ENCODE data around the gene KRTAP5-1. TPM values are rescaled to one million over a fixed set of nuclear protein-coding genes. Genes with fewer than 3 reads are reported as not detected.

Gene KRTAP5-1
- total RNA-seq, 2 experiments from 2014 or later: not detected

GRCh38 chr11:1548221-1549070 is 36.6 kb downstream of the KRTAP5-1 start:
- H3K36me3 Mint-ChIP-seq (ENCODE audit: low read depth): no peaks in the 10 kb centered on the region
- POLR2A ChIA-PET: interaction anchor here (1.0 kb wide), 1 partner anchor 26 kb away, joined by 4 read pairs; no protein-coding TSS in a partner anchor
- peaks cover 34% of the 10 kb centered on the region for H3K27me3 Mint-ChIP-seq
- no peaks in the 10 kb centered on the region for H3K9me3 Mint-ChIP-seq
- H3K4me1 Mint-ChIP-seq: peaks cover 3% of the 10 kb centered on the region
- no peak overlapping the region for H3K4me3 Mint-ChIP-seq
- CTCF ChIA-PET: interaction anchor here (2.3 kb wide), 1 partner anchor 27 kb away, joined by 44 read pairs; no protein-coding TSS in a partner anchor
- H3K27ac Mint-ChIP-seq: no peak overlapping the region
- DNase-seq: no peak

GRCh38 chr11:1547467-1548098 is 37.5 kb downstream of the KRTAP5-1 start:
- Mint-ChIP-seq H3K27me3 (peaks cover 34% of the 10 kb centered on the region), H3K9me3 (no peaks in the 10 kb centered on the region), H3K4me3 (no peak overlapping the region), H3K27ac (no peak overlapping the region), H3K4me1 (peaks cover 3% of the 10 kb centered on the region), H3K36me3 (ENCODE audit: low read depth) (no peaks in the 10 kb centered on the region)
- ChIA-PET CTCF (interaction anchor here (1.0 to 2.3 kb wide), 4 partner anchors 13 to 90 kb away, joined by 3 to 44 read pairs (median 4); no protein-coding TSS in a partner anchor), POLR2A (interaction anchor here (1.4 kb wide), 1 partner anchor 28 kb away, joined by 6 read pairs; no protein-coding TSS in a partner anchor)
- no peak for DNase-seq

- Mint-ChIP-seq H3K4me3 (no peak overlapping the region), H3K9me3 (no peaks in the 10 kb centered on the region), H3K27ac (no peak overlapping the region), H3K36me3 (ENCODE audit: low read depth) (no peaks in the 10 kb centered on the region), H3K27me3 (peaks cover 34% of the 10 kb centered on the region), H3K4me1 (peaks cover 3% of the 10 kb centered on the region)
- DNase-seq: peak; percentile 35
- ChIA-PET CTCF (interaction anchor here (0.6 to 2.3 kb wide), 16 partner anchors 9 to 364 kb away, joined by 3 to 44 read pairs (median 4); partner anchors contain the start of gene DUSP8), POLR2A (interaction anchor here (1.4 kb wide), 1 partner anchor 28 kb away, joined by 6 read pairs; no protein-coding TSS in a partner anchor)
These were observed 38.3 kb downstream of the KRTAP5-1 start for GRCh38 chr11:1546536-1547466.

- H3K27ac Mint-ChIP-seq: no peak overlapping the region
- H3K27me3 Mint-ChIP-seq: peaks cover 34% of the 10 kb centered on the region
- no peaks in the 10 kb centered on the region for H3K36me3 Mint-ChIP-seq (ENCODE audit: low read depth)
- H3K4me1 Mint-ChIP-seq: peaks cover 3% of the 10 kb centered on the region
- no peaks in the 10 kb centered on the region for H3K9me3 Mint-ChIP-seq
- H3K4me3 Mint-ChIP-seq: no peak overlapping the region
- no peak for DNase-seq
- ChIA-PET CTCF (interaction anchor here (0.6 to 2.3 kb wide), 8 partner anchors 8 to 365 kb away, joined by 3 to 44 read pairs (median 5); no protein-coding TSS in a partner anchor), POLR2A (interaction anchor here (1.4 kb wide), 1 partner anchor 29 kb away, joined by 6 read pairs; no protein-coding TSS in a partner anchor)
These were observed 39.0 kb downstream of the KRTAP5-1 start for GRCh38 chr11:1546077-1546535.

- H3K36me3 Mint-ChIP-seq (ENCODE audit: low read depth): no peaks in the 10 kb centered on the region
- H3K4me3 Mint-ChIP-seq: no peak overlapping the region
- ChIA-PET POLR2A (no interaction called here), CTCF (interaction anchor here (0.6 kb wide), 1 partner anchor 85 kb away, joined by 5 read pairs; no protein-coding TSS in a partner anchor)
- DNase-seq: no peak
- H3K27me3 Mint-ChIP-seq: peaks cover 34% of the 10 kb centered on the region
- no peaks in the 10 kb centered on the region for H3K9me3 Mint-ChIP-seq
- peaks cover 3% of the 10 kb centered on the region for H3K4me1 Mint-ChIP-seq
- no peak overlapping the region for H3K27ac Mint-ChIP-seq
These were observed 39.7 kb downstream of the KRTAP5-1 start for GRCh38 chr11:1545432-1545831.

GRCh38 chr11:1544536-1544935 is 40.5 kb downstream of the KRTAP5-1 start:
- H3K36me3 Mint-ChIP-seq (ENCODE audit: low read depth): no peaks in the 10 kb centered on the region
- peaks cover 3% of the 10 kb centered on the region for H3K4me1 Mint-ChIP-seq
- no peak overlapping the region for H3K4me3 Mint-ChIP-seq
- no peak for DNase-seq
- peaks cover 30% of the 10 kb centered on the region for H3K27me3 Mint-ChIP-seq
- H3K9me3 Mint-ChIP-seq: no peaks in the 10 kb centered on the region
- POLR2A ChIA-PET: no interaction called here
- CTCF ChIA-PET: no interaction called here
- H3K27ac Mint-ChIP-seq: no peak overlapping the region

GRCh38 chr11:1543606-1544263 is 41.3 kb downstream of the KRTAP5-1 start:
- H3K4me1 Mint-ChIP-seq: peaks cover 3% of the 10 kb centered on the region
- ChIA-PET CTCF (no interaction called here), POLR2A (no interaction called here)
- no peak overlapping the region for H3K27ac Mint-ChIP-seq
- H3K27me3 Mint-ChIP-seq: peaks cover 23% of the 10 kb centered on the region
- H3K36me3 Mint-ChIP-seq (ENCODE audit: low read depth): no peaks in the 10 kb centered on the region
- no peaks in the 10 kb centered on the region for H3K9me3 Mint-ChIP-seq
- DNase-seq: no peak
- H3K4me3 Mint-ChIP-seq: no peak overlapping the region

- ChIA-PET POLR2A (no interaction called here), CTCF (interaction anchor here (1.3 kb wide), 1 partner anchor 34 kb away, joined by 3 read pairs; no protein-coding TSS in a partner anchor)
- Mint-ChIP-seq H3K36me3 (ENCODE audit: low read depth) (no peaks in the 10 kb centered on the region), H3K27me3 (peaks cover 21% of the 10 kb centered on the region), H3K9me3 (no peaks in the 10 kb centered on the region), H3K4me3 (no peak overlapping the region), H3K4me1 (peaks cover 5% of the 10 kb centered on the region), H3K27ac (no peak overlapping the region)
- DNase-seq: no peak
These were observed 42.8 kb downstream of the KRTAP5-1 start for GRCh38 chr11:1542267-1542666.

GRCh38 chr11:1541474-1542204 is 43.4 kb downstream of the KRTAP5-1 start:
- peaks cover 5% of the 10 kb centered on the region for H3K4me1 Mint-ChIP-seq

GRCh38 chr11:1540074-1540473 is 45.0 kb downstream of the KRTAP5-1 start:
- H3K36me3 Mint-ChIP-seq (ENCODE audit: low read depth): peaks cover 3% of the 10 kb centered on the region
- no peak overlapping the region for H3K4me3 Mint-ChIP-seq
- H3K27me3 Mint-ChIP-seq: peaks cover 8% of the 10 kb centered on the region
- H3K27ac Mint-ChIP-seq: no peak overlapping the region
- CTCF ChIA-PET: no interaction called here
- H3K9me3 Mint-ChIP-seq: no peaks in the 10 kb centered on the region
- POLR2A ChIA-PET: no interaction called here
- H3K4me1 Mint-ChIP-seq: peaks cover 5% of the 10 kb centered on the region
- no peak for DNase-seq

More at GRCh38 chr11:1541474-1542204, 43.4 kb downstream of the KRTAP5-1 start:
- CTCF ChIA-PET: interaction anchor here (1.3 kb wide), 1 partner anchor 35 kb away, joined by 3 read pairs; no protein-coding TSS in a partner anchor
- no peaks in the 10 kb centered on the region for H3K36me3 Mint-ChIP-seq (ENCODE audit: low read depth)
- H3K27ac Mint-ChIP-seq: no peak overlapping the region
- H3K9me3 Mint-ChIP-seq: no peaks in the 10 kb centered on the region
- no peak for DNase-seq
- peaks cover 21% of the 10 kb centered on the region for H3K27me3 Mint-ChIP-seq
- POLR2A ChIA-PET: no interaction called here
- no peak overlapping the region for H3K4me3 Mint-ChIP-seq

- H3K9me3 Mint-ChIP-seq: no peaks in the 10 kb centered on the region
- CTCF ChIA-PET: interaction anchor here (0.7 to 1.3 kb wide), 3 partner anchors 8 to 39 kb away, joined by 3 to 6 read pairs (median 3); no protein-coding TSS in a partner anchor
These were observed 46.9 kb downstream of the KRTAP5-1 start for GRCh38 chr11:1538153-1538552.

More at GRCh38 chr11:1538153-1538552, 46.9 kb downstream of the KRTAP5-1 start:
- POLR2A ChIA-PET: no interaction called here
- Mint-ChIP-seq H3K4me3 (no peak overlapping the region), H3K27ac (no peak overlapping the region), H3K27me3 (peaks cover 8% of the 10 kb centered on the region), H3K4me1 (peaks cover 7% of the 10 kb centered on the region), H3K36me3 (ENCODE audit: low read depth) (peaks cover 11% of the 10 kb centered on the region)
- no peak for DNase-seq

Data from activated CD4-positive, alpha-beta memory T cell treated with anti-CD3 and anti-CD28 coated beads, Interleukin-2, amount 10 ng/mL, durations not matched to agents 7 days and 5 days (primary cell).